Measurements from ENCODE around the gene CDV3.

The CDV3 gene

GRCh38 chr3:133570139-133570936 is 3.1 kb upstream of the CDV3 start:
- no peak for DNase-seq

- DNase-seq: no peak
Observed at GRCh38 chr3:133570937-133571320, 2.6 kb upstream of the CDV3 start.

- no peak for DNase-seq
Observed at GRCh38 chr3:133572158-133573053, 1.1 kb upstream of the CDV3 start.

- DNase-seq: no peak
Observed at GRCh38 chr3:133573054-133573628, 345 bp upstream of the CDV3 start.

GRCh38 chr3:133574260-133574881 is 885 bp downstream of the CDV3 start:
- no peak for DNase-seq

- no peak for DNase-seq
Observed at GRCh38 chr3:133575086-133575485, 1.6 kb downstream of the CDV3 start.

GRCh38 chr3:133576169-133576568 is 2.7 kb downstream of the CDV3 start:
- DNase-seq: no peak

- no peak for DNase-seq
Observed at GRCh38 chr3:133578548-133579191, 5.2 kb downstream of the CDV3 start.

GRCh38 chr3:133583396-133583795 is 9.9 kb downstream of the CDV3 start:
- DNase-seq: no peak

- no peak for DNase-seq
Observed at GRCh38 chr3:133588035-133588434, 14.5 kb downstream of the CDV3 start.

GRCh38 chr3:133588784-133589465 is 15.4 kb downstream of the CDV3 start:
- no peak for DNase-seq

- DNase-seq: no peak
Observed at GRCh38 chr3:133589503-133589902, 16.0 kb downstream of the CDV3 start.

- no peak for DNase-seq
Observed at GRCh38 chr3:133591271-133591742, 17.8 kb downstream of the CDV3 start.

GRCh38 chr3:133592843-133593242 is 19.4 kb downstream of the CDV3 start:
- DNase-seq: no peak

GRCh38 chr3:133593243-133593642 is 19.8 kb downstream of the CDV3 start:
- DNase-seq: no peak

- no peak for DNase-seq
Observed at GRCh38 chr3:133595341-133595740, 21.9 kb downstream of the CDV3 start.

GRCh38 chr3:133598405-133598804 is 24.9 kb downstream of the CDV3 start:
- DNase-seq: no peak

- no peak for DNase-seq
Observed at GRCh38 chr3:133599280-133599679, 25.8 kb downstream of the CDV3 start.

- DNase-seq: no peak
Observed at GRCh38 chr3:133600572-133601081, 27.1 kb downstream of the CDV3 start.

- no peak for DNase-seq
Observed at GRCh38 chr3:133606342-133606741, 32.9 kb downstream of the CDV3 start.

GRCh38 chr3:133606902-133607301 is 33.4 kb downstream of the CDV3 start:
- DNase-seq: no peak

- DNase-seq: no peak
Observed at GRCh38 chr3:133607816-133608215, 34.3 kb downstream of the CDV3 start.

Data from cortex of kidney (tissue), 1 donor.